ENCODE results near the gene CD247. TPM values are rescaled to one million over a fixed set of nuclear protein-coding genes. Genes with fewer than 3 reads are reported as not detected.

The CD247 gene
- total and polyA plus RNA-seq, 2 donors from 2014 or later, result 1.8 to 7.7 TPM

DNA sequence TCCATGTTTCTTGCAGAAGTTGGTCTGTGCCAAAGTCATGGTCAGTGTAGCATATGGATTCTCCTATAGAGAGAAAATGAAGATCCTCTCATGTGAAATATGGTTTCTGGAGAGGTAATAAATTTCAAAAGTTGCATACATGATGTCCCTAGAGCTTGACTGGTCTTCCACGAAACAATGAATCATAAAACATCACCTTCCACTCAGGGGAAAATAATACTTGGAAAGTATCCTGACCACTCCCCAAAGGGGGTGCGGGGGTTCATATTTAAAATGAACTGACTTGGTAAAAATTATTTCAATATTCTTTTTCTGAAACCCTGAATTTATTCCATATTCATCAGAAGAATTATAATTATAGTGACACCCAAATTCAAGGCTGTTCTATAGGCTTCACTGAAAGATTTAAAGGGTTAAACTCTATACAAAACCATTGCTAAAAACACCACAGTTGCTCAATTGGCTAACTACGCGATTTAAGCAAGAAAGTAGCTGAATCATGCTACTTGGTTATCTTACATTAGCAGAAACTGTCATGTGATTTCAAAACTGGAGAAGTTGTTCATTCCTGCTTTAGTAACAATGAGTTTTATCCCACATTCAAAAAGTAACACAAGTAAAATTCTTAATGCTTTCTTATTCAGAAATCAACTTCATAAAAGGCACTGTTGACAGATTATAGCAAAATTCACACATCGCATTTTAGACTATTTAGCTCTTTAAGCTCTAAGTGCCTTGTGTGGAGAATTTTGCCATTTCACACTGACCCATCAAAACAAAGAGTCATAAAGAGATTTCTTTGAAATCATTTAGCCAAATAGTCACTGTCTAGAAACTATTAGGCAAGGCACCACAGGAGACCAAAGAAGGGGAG is 30.0 kb upstream of the CD247 start:
- peaks cover 3 to 11% (median 6%) of the 10 kb centered on the region in 3 donors for H3K36me3 ChIP-seq (ENCODE audit: control insufficient read depth in 2 of 3, insufficient read depth in 3 of 3, low read length in 3 of 3)
- TF ChIP-seq CTCF (IDR thresholded peaks at IDR 0.05; ENCODE audit: borderline replicate concordance, extremely low read depth, insufficient read depth), result no peak
- no peaks in the 10 kb centered on the region for H3K9me3 ChIP-seq (ENCODE audit: control insufficient read depth in 2 of 3, insufficient read depth in 1 of 3, low read length in 3 of 3)
- no peak overlapping the region for H3K4me3 ChIP-seq (ENCODE audit: low read length in 3 of 3)
- no peak overlapping the region for H3K9ac ChIP-seq (ENCODE audit: low read length in 3 of 3)
- H3K27ac ChIP-seq (ENCODE audit: low read depth in 2 of 2, low read length in 2 of 2), result no peak overlapping the region
- intact Hi-C loops (cut with DNase I), result no loop called here
- FAIRE-seq, result peak; percentile 35
- H3K27me3 ChIP-seq (ENCODE audit: control insufficient read depth, insufficient read depth, low read length), result no peaks in the 10 kb centered on the region
- DNase-seq, result no peak
- H3K4me1 ChIP-seq (ENCODE audit: control insufficient read depth in 2 of 3, insufficient read depth in 2 of 3, low read depth in 1 of 3, low read length in 3 of 3), result peaks cover 0 to 8% (median 6%) of the 10 kb centered on the region in 3 donors

GRCh38 chr1:167546935-167547334 is 28.6 kb upstream of the CD247 start:
- Histone ChIP-seq H3K27me3 (ENCODE audit: control insufficient read depth, insufficient read depth, low read length) (no peaks in the 10 kb centered on the region), H3K9me3 (ENCODE audit: control insufficient read depth in 2 of 3, insufficient read depth in 1 of 3, low read length in 3 of 3) (no peaks in the 10 kb centered on the region), H3K27ac (ENCODE audit: low read depth in 2 of 2, low read length in 2 of 2) (no peak overlapping the region), H3K4me1 (ENCODE audit: control insufficient read depth in 2 of 3, insufficient read depth in 2 of 3, low read depth in 1 of 3, low read length in 3 of 3) (peaks cover 0 to 6% (median 5%) of the 10 kb centered on the region in 3 donors), H3K9ac (ENCODE audit: low read length in 3 of 3) (no peak overlapping the region), H3K36me3 (ENCODE audit: control insufficient read depth in 2 of 3, insufficient read depth in 3 of 3, low read length in 3 of 3) (peaks cover 3 to 11% (median 9%) of the 10 kb centered on the region in 3 donors), H3K4me3 (ENCODE audit: low read length in 3 of 3) (no peak overlapping the region)
- no peak for TF ChIP-seq CTCF (IDR thresholded peaks at IDR 0.05; ENCODE audit: borderline replicate concordance, extremely low read depth, insufficient read depth)
- no peak for DNase-seq
- no peak for FAIRE-seq
- intact Hi-C loops (cut with DNase I), result no loop called here

DNA sequence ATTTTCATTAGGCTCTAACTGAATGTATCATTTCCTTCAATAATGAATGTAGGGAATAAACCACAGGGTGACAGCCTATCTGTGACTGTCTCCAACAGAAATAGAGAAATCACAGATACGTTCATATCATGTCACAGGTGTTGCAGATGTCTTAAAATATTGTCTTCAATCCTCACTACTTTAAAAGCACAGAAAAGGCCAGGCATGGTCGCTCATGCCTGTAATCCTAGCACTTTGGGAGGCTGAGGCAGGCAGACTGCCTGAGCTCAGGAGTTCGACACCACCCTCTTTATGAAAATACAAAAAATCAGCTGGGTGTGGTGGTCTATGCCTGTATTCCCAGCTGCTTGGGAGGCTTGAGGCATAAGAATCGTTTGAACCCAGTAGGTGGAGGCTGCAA is 27.0 kb upstream of the CD247 start:
- Histone ChIP-seq H3K4me1 (ENCODE audit: control insufficient read depth in 2 of 3, insufficient read depth in 2 of 3, low read depth in 1 of 3, low read length in 3 of 3) (no peaks in the 10 kb centered on the region), H3K9ac (ENCODE audit: low read length in 3 of 3) (no peak overlapping the region), H3K9me3 (ENCODE audit: control insufficient read depth in 2 of 3, insufficient read depth in 1 of 3, low read length in 3 of 3) (no peaks in the 10 kb centered on the region), H3K4me3 (ENCODE audit: low read length in 3 of 3) (no peak overlapping the region), H3K36me3 (ENCODE audit: control insufficient read depth in 2 of 3, insufficient read depth in 3 of 3, low read length in 3 of 3) (peaks cover 3 to 17% (median 11%) of the 10 kb centered on the region in 3 donors), H3K27me3 (ENCODE audit: control insufficient read depth, insufficient read depth, low read length) (no peaks in the 10 kb centered on the region), H3K27ac (ENCODE audit: low read depth in 2 of 2, low read length in 2 of 2) (no peak overlapping the region)
- FAIRE-seq (no peak), DNase-seq (no peak)
- TF ChIP-seq CTCF (IDR thresholded peaks at IDR 0.05; ENCODE audit: borderline replicate concordance, extremely low read depth, insufficient read depth), result no peak
- intact Hi-C loops (cut with DNase I), result no loop called here
